ENCODE results near the gene PDF. TPM values are rescaled to one million over a fixed set of nuclear protein-coding genes. Genes with fewer than 3 reads are reported as not detected.
A peak's percentile ranks its signal among the peaks of the same experiment; 100 is the strongest.

Gene PDF
- total RNA-seq, 1 experiment from 2014 or later: 23.1 TPM

GRCh38 chr16:69326172-69326873 is 4.1 kb downstream of the PDF start:
- H3K36me3 ChIP-seq (ENCODE audit: control insufficient read depth, insufficient read depth, low read length): no peaks in the 10 kb centered on the region; the same call in none of the 2 replicates
- no peaks in the 10 kb centered on the region for H3K9me3 ChIP-seq (ENCODE audit: control insufficient read depth, insufficient read depth, low read depth, low read length)
- H3K4me1 ChIP-seq (ENCODE audit: control insufficient read depth, insufficient read depth, low read length): peaks cover 23% of the 10 kb centered on the region
- peak overlapping the region; percentile 61 for H3K27ac ChIP-seq (ENCODE audit: low read length)
- intact Hi-C loops (cut with micrococcal nuclease; ENCODE audit: unreplicated experiment): no loop called here
- ChIA-PET POLR2A (no interaction called here), CTCF (no interaction called here)
- in situ Hi-C loops (cut with HindIII; ENCODE audit: low pct_unique_long_range_greater_than_20kb, low sequenced_read_pairs): no loop called here
- BruUV-seq (replicated peaks): TSS peak; percentile 16
- H3K4me3 ChIP-seq (ENCODE audit: low read depth in 2 of 2, low read length in 2 of 2): peak overlapping the region; percentile 64 to 71
- DNase-seq (ENCODE audit: low read depth, low spot score): no peak
- no peak for TF ChIP-seq CTCF (IDR thresholded peaks at IDR 0.05)
- no peak for TF ChIP-seq REST (IDR thresholded peaks at IDR 0.05; ENCODE audit: insufficient read depth in 1 of 2, low read depth in 2 of 2, low read length in 1 of 2)
- no peak for TF ChIP-seq POLR2AphosphoS5 (IDR thresholded peaks at IDR 0.05; ENCODE audit: low read depth, low read length)
- no peak for TF ChIP-seq TCF7L2 (IDR thresholded peaks at IDR 0.05; ENCODE audit: low read depth, low read length)
- no peak for TF ChIP-seq SIN3A (IDR thresholded peaks at IDR 0.05; ENCODE audit: borderline replicate concordance, insufficient read depth, low read depth, low read length)
- H3K27me3 ChIP-seq (ENCODE audit: control insufficient read depth, insufficient read depth, low read length): no peaks in the 10 kb centered on the region
- ATAC-seq: no peak

GRCh38 chr16:69325784-69326171 is 4.6 kb downstream of the PDF start:
- CTCF ChIA-PET: no interaction called here
- intact Hi-C loops (cut with micrococcal nuclease; ENCODE audit: unreplicated experiment) (no loop called here), in situ Hi-C loops (cut with HindIII; ENCODE audit: low pct_unique_long_range_greater_than_20kb, low sequenced_read_pairs) (no loop called here)
- peaks cover 19% of the 10 kb centered on the region for H3K4me1 ChIP-seq (ENCODE audit: control insufficient read depth, insufficient read depth, low read length)
- DNase-seq (ENCODE audit: low read depth, low spot score) (no peak), ATAC-seq (no peak)
- no peaks in the 10 kb centered on the region; the same call in none of the 2 replicates for H3K36me3 ChIP-seq (ENCODE audit: control insufficient read depth, insufficient read depth, low read length)
- H3K27ac ChIP-seq (ENCODE audit: low read length): peak overlapping the region; percentile 61
- TF ChIP-seq SIN3A (IDR thresholded peaks at IDR 0.05; ENCODE audit: borderline replicate concordance, insufficient read depth, low read depth, low read length): no peak
- TF ChIP-seq CTCF (IDR thresholded peaks at IDR 0.05): no peak
- TF ChIP-seq POLR2AphosphoS5 (IDR thresholded peaks at IDR 0.05; ENCODE audit: low read depth, low read length): no peak
- TF ChIP-seq TCF7L2 (IDR thresholded peaks at IDR 0.05; ENCODE audit: low read depth, low read length): no peak
- TF ChIP-seq REST (IDR thresholded peaks at IDR 0.05; ENCODE audit: insufficient read depth in 1 of 2, low read depth in 2 of 2, low read length in 1 of 2): no peak
- peak overlapping the region in 1 of 2 experiments; percentile 71; a peak in 1 of 4 replicates for H3K4me3 ChIP-seq (ENCODE audit: low read depth in 2 of 2, low read length in 2 of 2)
- no peaks in the 10 kb centered on the region for H3K9me3 ChIP-seq (ENCODE audit: control insufficient read depth, insufficient read depth, low read depth, low read length)
- no peaks in the 10 kb centered on the region for H3K27me3 ChIP-seq (ENCODE audit: control insufficient read depth, insufficient read depth, low read length)
- BruUV-seq (replicated peaks): no TSS peak
- POLR2A ChIA-PET: no interaction called here

Data from Panc1 (cell line).